ENCODE results near the gene AWAT1. TPM values are rescaled to one million over a fixed set of nuclear protein-coding genes. Genes with fewer than 3 reads are reported as not detected.

The AWAT1 gene
- total RNA-seq, 1 donor from 2014 or later, result not detected

DNA sequence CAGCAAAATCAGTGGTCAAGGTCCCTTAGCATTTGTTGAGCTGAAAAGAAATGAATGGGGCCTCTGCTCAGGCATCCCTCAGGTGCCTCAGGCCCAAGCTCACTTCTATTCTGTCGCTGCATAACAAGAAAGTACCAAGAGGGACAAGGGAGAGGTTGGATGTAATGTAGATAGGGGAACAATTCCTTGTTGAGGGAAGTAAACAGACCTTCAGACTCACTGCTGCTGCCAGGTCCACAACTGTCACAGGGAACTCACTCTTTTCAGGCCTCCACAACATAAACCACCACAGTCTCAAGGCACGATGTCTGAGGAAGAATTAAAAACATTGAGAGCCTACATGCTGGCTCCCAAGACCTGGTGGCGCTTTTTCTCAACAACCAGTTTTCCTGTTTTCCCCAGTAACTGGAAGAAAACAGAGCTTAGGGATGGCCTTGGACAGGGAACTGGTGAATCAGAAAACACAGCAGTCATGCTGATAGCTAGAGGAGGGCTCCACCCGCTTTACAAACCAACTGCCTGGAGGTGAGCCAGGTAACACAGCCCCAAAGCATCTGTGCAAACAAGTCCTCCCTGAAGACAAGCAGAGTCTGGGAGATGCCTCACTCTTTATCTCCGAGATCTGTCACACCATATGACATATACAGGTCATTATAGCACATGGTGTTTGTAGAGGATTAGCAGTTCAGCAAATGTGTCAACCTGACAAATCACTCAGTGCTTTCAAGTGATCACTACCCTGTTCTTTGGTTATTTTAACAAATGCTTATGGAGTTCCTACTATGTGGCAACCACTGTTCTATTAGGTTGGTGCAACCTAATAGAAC is 14.3 kb upstream of the AWAT1 start:
- Mint-ChIP-seq H3K4me1 (ENCODE audit: unreplicated experiment) (no peaks in the 10 kb centered on the region), H3K9me3 (no peaks in the 10 kb centered on the region), H3K36me3 (no peaks in the 10 kb centered on the region), H3K27me3 (peaks cover 3% of the 10 kb centered on the region), H3K27ac (no peak overlapping the region), H3K4me3 (no peak overlapping the region)
- DNase-seq (ENCODE audit: extremely low spot score, unreplicated experiment), result no peak
- TF ChIP-seq, protein P1, sequence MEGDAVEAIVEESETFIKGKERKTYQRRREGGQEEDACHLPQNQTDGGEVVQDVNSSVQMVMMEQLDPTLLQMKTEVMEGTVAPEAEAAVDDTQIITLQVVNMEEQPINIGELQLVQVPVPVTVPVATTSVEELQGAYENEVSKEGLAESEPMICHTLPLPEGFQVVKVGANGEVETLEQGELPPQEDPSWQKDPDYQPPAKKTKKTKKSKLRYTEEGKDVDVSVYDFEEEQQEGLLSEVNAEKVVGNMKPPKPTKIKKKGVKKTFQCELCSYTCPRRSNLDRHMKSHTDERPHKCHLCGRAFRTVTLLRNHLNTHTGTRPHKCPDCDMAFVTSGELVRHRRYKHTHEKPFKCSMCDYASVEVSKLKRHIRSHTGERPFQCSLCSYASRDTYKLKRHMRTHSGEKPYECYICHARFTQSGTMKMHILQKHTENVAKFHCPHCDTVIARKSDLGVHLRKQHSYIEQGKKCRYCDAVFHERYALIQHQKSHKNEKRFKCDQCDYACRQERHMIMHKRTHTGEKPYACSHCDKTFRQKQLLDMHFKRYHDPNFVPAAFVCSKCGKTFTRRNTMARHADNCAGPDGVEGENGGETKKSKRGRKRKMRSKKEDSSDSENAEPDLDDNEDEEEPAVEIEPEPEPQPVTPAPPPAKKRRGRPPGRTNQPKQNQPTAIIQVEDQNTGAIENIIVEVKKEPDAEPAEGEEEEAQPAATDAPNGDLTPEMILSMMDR (conservative IDR thresholded peaks at IDR 0.05), result no peak

- Mint-ChIP-seq H3K27ac (no peak overlapping the region), H3K9me3 (no peaks in the 10 kb centered on the region), H3K4me1 (ENCODE audit: unreplicated experiment) (no peaks in the 10 kb centered on the region), H3K4me3 (no peak overlapping the region), H3K36me3 (no peaks in the 10 kb centered on the region), H3K27me3 (peaks cover 2% of the 10 kb centered on the region)
- no peak for DNase-seq (ENCODE audit: extremely low spot score, unreplicated experiment)
- TF ChIP-seq, protein P1 (conservative IDR thresholded peaks at IDR 0.05), result no peak
Observed at GRCh38 chrX:70226048-70226447, 8.4 kb upstream of the AWAT1 start.

DNA sequence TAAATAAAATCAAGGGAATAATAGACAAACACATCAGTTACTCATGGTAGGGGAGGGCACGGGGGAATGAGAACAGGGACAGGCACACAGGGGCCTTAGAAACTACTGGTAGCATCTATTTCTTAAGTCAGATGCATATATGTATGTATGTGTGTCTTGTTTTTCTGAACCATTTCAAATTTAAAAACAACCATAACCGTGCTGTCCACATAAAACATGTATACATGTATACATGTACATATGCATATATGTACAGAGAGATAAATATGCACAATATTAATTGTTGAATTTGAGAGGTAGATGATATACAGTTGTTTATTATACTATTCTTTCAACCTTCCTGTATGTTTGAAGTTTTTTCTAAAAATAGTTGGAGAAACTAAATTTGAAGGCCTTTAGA is 7.8 kb upstream of the AWAT1 start:
- no peaks in the 10 kb centered on the region for H3K27me3 Mint-ChIP-seq
- H3K27ac Mint-ChIP-seq, result no peak overlapping the region
- H3K4me1 Mint-ChIP-seq (ENCODE audit: unreplicated experiment), result no peaks in the 10 kb centered on the region
- H3K9me3 Mint-ChIP-seq, result no peaks in the 10 kb centered on the region
- H3K36me3 Mint-ChIP-seq, result no peaks in the 10 kb centered on the region
- TF ChIP-seq, protein P1 (conservative IDR thresholded peaks at IDR 0.05), result no peak
- DNase-seq (ENCODE audit: extremely low spot score, unreplicated experiment), result no peak
- H3K4me3 Mint-ChIP-seq, result no peak overlapping the region

DNA sequence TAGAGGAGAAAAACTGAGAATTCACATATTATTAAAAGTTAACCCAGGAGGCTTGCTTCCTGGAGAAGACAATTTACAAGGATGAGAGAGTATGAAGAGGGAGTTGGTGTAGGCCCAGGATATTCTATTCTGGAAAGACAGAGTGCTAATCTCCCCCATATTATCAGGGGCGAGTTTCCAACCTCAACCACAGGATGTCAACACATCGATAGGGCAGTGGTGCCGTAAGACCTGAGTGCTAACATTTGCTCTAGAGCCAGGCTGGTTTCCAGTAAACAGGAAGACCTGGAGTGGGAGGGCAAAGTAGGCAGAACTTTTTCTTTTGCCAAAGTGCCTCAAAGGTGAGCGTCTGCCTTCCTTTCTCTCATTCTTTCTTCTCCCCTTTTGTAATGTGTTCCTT is 2.8 kb upstream of the AWAT1 start:
- H3K4me3 Mint-ChIP-seq, result no peak overlapping the region
- no peak for DNase-seq (ENCODE audit: extremely low spot score, unreplicated experiment)
- no peaks in the 10 kb centered on the region for H3K27me3 Mint-ChIP-seq
- no peaks in the 10 kb centered on the region for H3K9me3 Mint-ChIP-seq
- no peaks in the 10 kb centered on the region for H3K4me1 Mint-ChIP-seq (ENCODE audit: unreplicated experiment)
- no peaks in the 10 kb centered on the region for H3K36me3 Mint-ChIP-seq
- no peak overlapping the region for H3K27ac Mint-ChIP-seq
- TF ChIP-seq, protein P1 (conservative IDR thresholded peaks at IDR 0.05), result no peak

GRCh38 chrX:70240751-70241150 is 6.3 kb downstream of the AWAT1 start:
- TF ChIP-seq, protein P1 (conservative IDR thresholded peaks at IDR 0.05), result no peak
- no peaks in the 10 kb centered on the region for H3K4me1 Mint-ChIP-seq (ENCODE audit: unreplicated experiment)
- H3K9me3 Mint-ChIP-seq, result peaks cover 4% of the 10 kb centered on the region

More at GRCh38 chrX:70240751-70241150, 6.3 kb downstream of the AWAT1 start:
- no peak for DNase-seq (ENCODE audit: extremely low spot score, unreplicated experiment)
- Mint-ChIP-seq H3K27ac (no peak overlapping the region), H3K27me3 (no peaks in the 10 kb centered on the region), H3K4me3 (no peak overlapping the region), H3K36me3 (no peaks in the 10 kb centered on the region)

All from type B pancreatic cell (in vitro differentiated cells).